ENCODE measurements around the gene TNFRSF6B.
"Not testable (repeated sequence)": the region's sequence is repeated elsewhere in the genome, so short reads cannot be mapped to it uniquely, and the experiment has no call there.

TNFRSF6B gene

DNA sequence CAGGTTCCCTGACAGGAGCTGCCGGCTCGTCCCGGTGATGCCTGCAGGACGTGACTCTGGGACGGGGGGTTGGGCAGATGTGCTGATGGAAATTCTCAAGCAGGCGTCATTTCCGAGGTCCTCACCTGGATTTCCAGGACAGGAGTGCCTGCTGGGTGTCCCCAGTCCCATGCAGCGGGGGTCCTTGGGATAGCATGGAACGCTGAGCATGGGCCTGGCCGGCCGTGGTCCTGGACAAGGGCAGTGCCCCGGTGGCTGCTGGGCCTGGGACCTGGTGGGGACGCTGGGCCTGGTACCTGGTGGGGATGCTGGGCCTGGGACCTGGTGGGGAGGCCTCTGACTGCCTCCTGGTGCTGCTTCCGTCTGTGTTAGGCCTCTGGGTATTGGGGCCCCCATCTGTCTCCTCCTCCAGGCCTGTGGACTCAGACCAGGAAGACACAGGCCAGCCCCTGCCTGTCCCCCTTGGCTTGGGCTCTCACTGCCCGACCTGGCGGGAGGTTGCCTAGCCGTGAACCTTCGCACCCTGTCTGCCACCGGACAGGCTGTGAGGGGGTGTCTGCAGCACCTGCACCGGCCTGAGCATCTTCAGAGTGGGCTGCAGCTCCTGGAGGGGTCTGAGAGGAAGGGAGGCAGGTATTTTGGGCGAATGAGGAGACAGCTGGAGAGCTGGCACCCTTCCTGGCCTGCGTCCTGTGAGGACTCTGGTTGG lies 32.2 kb upstream of the TNFRSF6B start:
- TF ChIP-seq, protein P1, sequence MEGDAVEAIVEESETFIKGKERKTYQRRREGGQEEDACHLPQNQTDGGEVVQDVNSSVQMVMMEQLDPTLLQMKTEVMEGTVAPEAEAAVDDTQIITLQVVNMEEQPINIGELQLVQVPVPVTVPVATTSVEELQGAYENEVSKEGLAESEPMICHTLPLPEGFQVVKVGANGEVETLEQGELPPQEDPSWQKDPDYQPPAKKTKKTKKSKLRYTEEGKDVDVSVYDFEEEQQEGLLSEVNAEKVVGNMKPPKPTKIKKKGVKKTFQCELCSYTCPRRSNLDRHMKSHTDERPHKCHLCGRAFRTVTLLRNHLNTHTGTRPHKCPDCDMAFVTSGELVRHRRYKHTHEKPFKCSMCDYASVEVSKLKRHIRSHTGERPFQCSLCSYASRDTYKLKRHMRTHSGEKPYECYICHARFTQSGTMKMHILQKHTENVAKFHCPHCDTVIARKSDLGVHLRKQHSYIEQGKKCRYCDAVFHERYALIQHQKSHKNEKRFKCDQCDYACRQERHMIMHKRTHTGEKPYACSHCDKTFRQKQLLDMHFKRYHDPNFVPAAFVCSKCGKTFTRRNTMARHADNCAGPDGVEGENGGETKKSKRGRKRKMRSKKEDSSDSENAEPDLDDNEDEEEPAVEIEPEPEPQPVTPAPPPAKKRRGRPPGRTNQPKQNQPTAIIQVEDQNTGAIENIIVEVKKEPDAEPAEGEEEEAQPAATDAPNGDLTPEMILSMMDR (conservative IDR thresholded peaks at IDR 0.05; ENCODE audit: low read length), result no peak
- no peak overlapping the region for H3K4me3 ChIP-seq (ENCODE audit: low read length)
- no peak for DNase-seq (ENCODE audit: low read depth)

DNA sequence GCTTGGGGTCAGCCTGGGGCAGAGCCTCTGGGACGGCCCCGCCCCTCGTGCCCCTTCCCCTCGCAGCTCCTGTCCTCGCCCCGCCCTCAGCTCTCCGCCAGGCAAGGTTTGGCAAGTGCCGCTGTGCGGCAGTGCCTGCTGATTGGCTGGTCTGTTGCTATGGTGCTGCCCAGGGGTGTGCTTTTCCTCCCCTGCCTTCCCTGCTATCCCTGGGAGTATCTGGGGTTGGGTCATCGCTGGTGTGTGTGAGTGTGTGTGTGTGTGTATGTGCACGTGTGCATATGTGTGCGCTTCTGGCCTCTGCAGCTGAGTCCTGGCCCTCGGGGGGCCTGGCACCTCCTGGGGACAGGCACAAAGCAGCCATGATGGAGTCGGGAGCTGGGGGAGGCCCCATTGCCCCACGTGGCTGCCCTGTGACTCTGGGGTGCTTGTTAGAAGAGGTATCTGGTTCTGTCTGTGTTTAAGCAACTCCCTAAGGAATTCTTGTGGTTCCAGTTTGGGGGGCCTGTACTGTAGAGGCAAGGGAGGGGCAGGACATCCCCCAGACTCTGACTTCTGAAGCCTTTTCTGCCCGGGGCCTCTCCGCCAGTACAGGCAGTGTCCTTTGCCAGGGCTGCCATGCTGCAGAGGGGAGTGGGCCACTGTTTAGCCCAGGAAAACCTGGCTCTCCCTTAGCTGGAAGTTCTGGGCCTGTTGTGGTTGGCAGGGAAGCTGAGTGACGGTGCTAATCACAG lies 31.4 kb upstream of the TNFRSF6B start:
- H3K4me3 ChIP-seq (ENCODE audit: low read length), result no peak overlapping the region
- TF ChIP-seq, protein P1 (conservative IDR thresholded peaks at IDR 0.05; ENCODE audit: low read length), result no peak
- DNase-seq (ENCODE audit: low read depth), result no peak

DNA sequence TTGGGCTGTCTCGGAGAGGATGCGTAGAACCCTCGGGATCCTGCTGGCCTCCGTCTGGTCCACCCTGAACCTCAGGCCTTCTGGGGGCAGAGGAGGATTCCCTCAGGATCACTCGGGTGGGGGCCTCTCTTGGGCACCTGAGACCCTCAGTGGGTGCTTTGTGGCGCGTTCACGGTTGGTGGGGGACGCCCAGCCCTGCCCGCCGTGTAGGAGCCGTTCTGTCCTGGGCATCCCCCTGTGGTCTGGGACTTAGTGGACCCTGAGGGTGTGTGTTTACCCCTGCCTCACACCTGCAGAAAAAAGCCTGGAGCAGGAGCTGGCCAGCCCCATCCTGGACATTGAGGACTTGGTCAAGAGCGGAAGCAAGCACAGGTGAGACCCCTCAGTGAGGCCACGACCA lies 30.7 kb upstream of the TNFRSF6B start:
- TF ChIP-seq, protein P1 (conservative IDR thresholded peaks at IDR 0.05; ENCODE audit: low read length), result no peak
- DNase-seq (ENCODE audit: low read depth), result no peak
- H3K4me3 ChIP-seq (ENCODE audit: low read length), result no peak overlapping the region

DNA sequence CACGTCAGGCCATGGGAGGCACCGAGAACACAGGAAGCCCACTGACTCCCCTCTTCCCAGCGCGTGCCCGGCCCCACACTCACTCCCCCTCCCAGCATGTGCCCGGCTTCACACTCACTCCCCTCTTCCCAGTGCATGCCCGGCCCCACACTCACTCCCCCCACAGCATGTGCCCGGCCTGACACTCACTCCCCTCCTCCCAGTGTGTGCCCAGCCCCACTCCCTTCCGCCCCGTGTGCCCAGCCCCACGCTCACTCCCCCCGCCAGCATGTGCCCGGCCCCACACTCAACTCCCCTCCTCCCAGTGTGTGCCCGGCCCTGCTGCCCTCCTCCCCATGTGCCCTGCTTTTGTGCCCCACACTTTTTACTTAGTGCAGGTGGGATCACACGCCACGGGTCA lies 28.6 kb upstream of the TNFRSF6B start:
- DNase-seq (ENCODE audit: low read depth), result no peak
- TF ChIP-seq, protein P1 (conservative IDR thresholded peaks at IDR 0.05; ENCODE audit: low read length), result no peak

DNA sequence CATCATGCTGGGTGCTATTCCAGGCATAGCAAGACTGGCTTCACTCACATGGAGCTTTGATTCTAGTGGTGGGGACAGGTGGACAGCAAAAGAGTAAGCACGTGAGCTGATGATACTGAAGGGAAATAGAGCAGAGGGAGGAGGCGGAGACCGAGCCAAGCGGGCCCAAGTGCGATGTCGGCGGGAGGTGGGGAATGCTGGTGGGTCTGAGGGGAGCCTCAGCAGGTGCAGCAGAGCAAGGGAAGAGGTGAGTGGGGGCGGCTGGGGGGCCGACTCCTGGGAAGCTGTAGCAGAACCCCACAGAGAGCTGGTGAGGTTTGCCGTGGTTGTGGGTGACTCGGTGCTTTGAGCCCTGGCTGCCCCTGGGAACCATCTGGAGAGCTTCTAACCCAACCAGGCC lies 28.1 kb upstream of the TNFRSF6B start:
- no peak for DNase-seq (ENCODE audit: low read depth)
- TF ChIP-seq, protein P1 (conservative IDR thresholded peaks at IDR 0.05; ENCODE audit: low read length), result no peak
- no peak overlapping the region for H3K4me3 ChIP-seq (ENCODE audit: low read length)

More for the DNA sequence above, 28.6 kb upstream of the TNFRSF6B start:
- H3K4me3 ChIP-seq (ENCODE audit: low read length), result no peak overlapping the region

DNA sequence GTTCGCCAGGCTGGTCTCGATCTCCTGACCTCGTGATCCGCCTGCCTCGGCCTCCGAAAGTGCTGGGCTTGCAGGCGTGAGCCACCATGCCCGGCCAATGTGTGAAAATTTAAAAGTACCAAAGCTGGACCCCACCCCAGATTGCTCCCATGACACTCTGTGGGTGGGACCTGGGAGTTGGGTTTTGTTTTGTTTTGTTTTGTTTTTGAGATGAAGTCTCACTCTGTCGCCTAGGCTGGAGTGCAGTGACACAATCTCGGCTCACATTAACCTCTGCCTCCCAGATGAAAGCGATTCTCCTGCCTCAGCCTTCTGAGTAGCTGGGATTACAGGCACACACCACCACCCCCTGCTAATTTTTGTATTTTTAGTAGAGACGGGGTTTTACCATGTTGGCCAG lies 24.8 kb upstream of the TNFRSF6B start:
- not testable (repeated sequence) for H3K4me3 ChIP-seq (ENCODE audit: low read length); DNase-seq (ENCODE audit: low read depth)

DNA sequence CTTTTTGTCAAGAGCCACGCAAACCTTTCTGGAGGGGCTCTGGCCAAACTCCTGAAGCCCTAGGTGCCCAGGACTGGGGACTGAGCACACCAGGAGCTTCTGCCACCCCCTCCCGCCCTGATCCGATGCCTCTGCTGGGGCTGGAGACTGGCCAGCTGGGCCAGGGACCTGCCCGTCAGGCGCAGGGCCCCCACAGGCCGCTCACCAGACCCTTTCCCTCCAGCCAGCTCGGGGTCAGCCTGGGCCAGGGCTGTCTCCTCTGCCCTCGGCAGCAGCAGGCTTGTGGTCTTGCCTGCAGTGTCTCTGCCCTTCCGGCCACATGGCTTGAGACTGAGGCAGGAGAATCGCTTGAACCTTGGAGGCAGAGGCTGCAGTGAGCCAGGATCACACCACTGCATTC lies 23.8 kb upstream of the TNFRSF6B start:
- DNase-seq (ENCODE audit: low read depth), result no peak
- TF ChIP-seq, protein P1 (conservative IDR thresholded peaks at IDR 0.05; ENCODE audit: low read length), result no peak
- H3K4me3 ChIP-seq (ENCODE audit: low read length), result no peak overlapping the region
